ENCODE measurements around the gene CLIP2.

GRCh38 chr7:74412056-74412455, 122.8 kb downstream of the CLIP2 start:
- TF ChIP-seq CTCF (IDR thresholded peaks at IDR 0.05; ENCODE audit: low read depth, low read length), result no peak
- no peak for TF ChIP-seq POLR2A (IDR thresholded peaks at IDR 0.05; ENCODE audit: extremely low read depth, insufficient read length)

Data from NB4 (cell line).